DND-41 (cell line): ENCODE results near the gene NMRK2.
A peak's percentile ranks its signal among the peaks of the same experiment; 100 is the strongest.

Source experiments
- ATAC-seq: fragments of 200-7000 bp; cut with Tn5 transposase; 3 replicates; pipeline ENCODE4 v1.9.1; 2021; ENCODE audit warnings: low read depth; ENCODE audit not compliant: insufficient read depth
- DNase-seq: peaks from one replicate; pipeline ENCODE4 v3.0.0-alpha.2; 2020
- H2AFZ ChIP-seq: 2 replicates; pipeline ENCODE4 v1.6.0; 2012; ENCODE audit warnings: low read depth, low read length
- H3K27ac ChIP-seq: 2 replicates; pipeline ENCODE4 v1.5.1; 2012; ENCODE audit warnings: low read length, inconsistent platforms
- H3K27me3 ChIP-seq: fragments of 200-600 bp; sonication (generic); 2 replicates; pipeline ENCODE4 v1.6.0; 2012; ENCODE audit warnings: low read length, mild to moderate bottlenecking, inconsistent platforms; ENCODE audit not compliant: insufficient read depth, poor library complexity
- H3K36me3 ChIP-seq: 2 replicates; pipeline ENCODE4 v1.5.1; 2012; ENCODE audit warnings: low read length, inconsistent platforms; ENCODE audit not compliant: insufficient read depth
- H3K4me1 ChIP-seq: 2 replicates; pipeline ENCODE4 v1.5.1; 2012; ENCODE audit warnings: mild to moderate bottlenecking, low read length; ENCODE audit not compliant: insufficient read depth
- H3K4me2 ChIP-seq: 2 replicates; pipeline ENCODE4 v1.6.0; 2012; ENCODE audit warnings: mild to moderate bottlenecking, moderate library complexity, low read length, inconsistent platforms; ENCODE audit not compliant: insufficient read depth
- H3K4me3 ChIP-seq, 2 experiments: fragments of 200-600 bp in 1 of 2; shearing (Covaris generic) in 1 of 2; 2 replicates each; pipeline ENCODE4 v1.5.1; 2012 to 2016; ENCODE audit warnings: inconsistent platforms in 2 of 2, low read length in 2 of 2, mild to moderate bottlenecking in 2 of 2, low read depth in 1 of 2, moderate library complexity in 1 of 2
- H3K79me2 ChIP-seq: 2 replicates; pipeline ENCODE4 v1.6.0; 2012; ENCODE audit warnings: low read length, inconsistent platforms; ENCODE audit not compliant: insufficient read depth
- H3K9ac ChIP-seq: 2 replicates; pipeline ENCODE4 v1.6.0; 2012; ENCODE audit warnings: low read depth, mild to moderate bottlenecking, inconsistent platforms, low read length, moderate library complexity
- H3K9me3 ChIP-seq: 2 replicates; pipeline ENCODE4 v1.5.1; 2012; ENCODE audit warnings: low read length, moderate library complexity, mild to moderate bottlenecking, inconsistent platforms; ENCODE audit not compliant: insufficient read depth, severe bottlenecking
- H4K20me1 ChIP-seq: 2 replicates; pipeline ENCODE4 v1.6.0; 2012; ENCODE audit warnings: low read length; ENCODE audit not compliant: insufficient read depth
- CTCF ChIP-seq: IDR thresholded peaks from 2 replicates; pipeline ENCODE4 v1.5.1; 2012; ENCODE audit warnings: borderline replicate concordance, low read length, moderate library complexity, mild to moderate bottlenecking; ENCODE audit not compliant: poor library complexity, severe bottlenecking; ENCODE audit errors: extremely low read depth
- EZH2 ChIP-seq: IDR thresholded peaks from 3 replicates; pipeline ENCODE4 v1.6.1; 2012; ENCODE audit warnings: borderline replicate concordance, low read depth, mild to moderate bottlenecking, moderate library complexity, low read length, inconsistent platforms; ENCODE audit not compliant: severe bottlenecking

Gene NMRK2

GRCh38 chr19:3984584-3984907 lies 51.7 kb downstream of the NMRK2 start:
- Histone ChIP-seq H2AFZ (no peak overlapping the region), H3K4me1 (peaks cover 80% of the 10 kb centered on the region), H3K4me3 (peak overlapping the region; percentile 69 to 73), H3K27ac (peak overlapping the region; percentile 89), H4K20me1 (peaks cover 56% of the 10 kb centered on the region), H3K27me3 (no peaks in the 10 kb centered on the region), H3K9ac (peak overlapping the region; percentile 71), H3K36me3 (peaks cover 55% of the 10 kb centered on the region), H3K79me2 (peaks cover 63% of the 10 kb centered on the region), H3K4me2 (peak overlapping the region; percentile 87), H3K9me3 (no peaks in the 10 kb centered on the region)
- no peak; the same call in 2 of the 3 replicates for ATAC-seq
- no peak for TF ChIP-seq EZH2
- TF ChIP-seq CTCF, result no peak
- no peak for DNase-seq

GRCh38 chr19:3984908-3985642 lies 52.2 kb downstream of the NMRK2 start, which contains the start of gene EEF2:
EEF2 (minus strand) TSS chr19:3985463; CDS start chr19:3985380, 83 bp downstream.
- peak within 1 kb of the TSS; percentile 87 for H3K4me2 ChIP-seq
- H3K9ac ChIP-seq, result peak within 1 kb of the TSS; percentile 71
- H2AFZ ChIP-seq, result peak within 1 kb of the TSS; percentile 86
- peak within 1 kb of the TSS; percentile 69 to 73 for H3K4me3 ChIP-seq
- peaks cover 58% of the 10 kb centered on the region for H3K79me2 ChIP-seq
- H4K20me1 ChIP-seq, result peaks cover 51% of the 10 kb centered on the region
- no peaks in the 10 kb centered on the region for H3K27me3 ChIP-seq
- H3K27ac ChIP-seq, result peak within 1 kb of the TSS; percentile 89
- no peak for TF ChIP-seq CTCF
- TF ChIP-seq EZH2, result no peak
- H3K36me3 ChIP-seq, result peaks cover 50% of the 10 kb centered on the region
- H3K9me3 ChIP-seq, result no peaks in the 10 kb centered on the region
- ATAC-seq, result peak; percentile 64
- peaks cover 74% of the 10 kb centered on the region for H3K4me1 ChIP-seq
- peak; percentile 90 for DNase-seq

GRCh38 chr19:3985643-3986259 lies 52.9 kb downstream of the NMRK2 start:
- Histone ChIP-seq H4K20me1 (peaks cover 44% of the 10 kb centered on the region), H3K4me2 (peak overlapping the region; percentile 87), H2AFZ (peak overlapping the region; percentile 86), H3K9me3 (no peaks in the 10 kb centered on the region), H3K36me3 (peaks cover 43% of the 10 kb centered on the region), H3K27ac (peak overlapping the region; percentile 77), H3K4me3 (peak overlapping the region; percentile 69 to 73), H3K79me2 (peaks cover 51% of the 10 kb centered on the region), H3K4me1 (peaks cover 73% of the 10 kb centered on the region), H3K27me3 (no peaks in the 10 kb centered on the region), H3K9ac (peak overlapping the region; percentile 71)
- ATAC-seq (no peak; the same call in 2 of the 3 replicates), DNase-seq (no peak)
- TF ChIP-seq CTCF (no peak), EZH2 (no peak)
